Activated CD8-positive, alpha-beta memory T cell treated with anti-CD3 and anti-CD28 coated beads for 4 hours (primary cell): ENCODE measurements around the gene HPRT1.

Experiments used
- DNase-seq, 2 donors: peaks; one replicate each; pipeline ENCODE4 v3.0.0-alpha.2; 2020; ENCODE audit warnings: low read depth in 2 of 2

HPRT1 gene

GRCh38 chrX:134476284-134476683, 16.3 kb downstream of the HPRT1 start:
- DNase-seq = no peak

DNA sequence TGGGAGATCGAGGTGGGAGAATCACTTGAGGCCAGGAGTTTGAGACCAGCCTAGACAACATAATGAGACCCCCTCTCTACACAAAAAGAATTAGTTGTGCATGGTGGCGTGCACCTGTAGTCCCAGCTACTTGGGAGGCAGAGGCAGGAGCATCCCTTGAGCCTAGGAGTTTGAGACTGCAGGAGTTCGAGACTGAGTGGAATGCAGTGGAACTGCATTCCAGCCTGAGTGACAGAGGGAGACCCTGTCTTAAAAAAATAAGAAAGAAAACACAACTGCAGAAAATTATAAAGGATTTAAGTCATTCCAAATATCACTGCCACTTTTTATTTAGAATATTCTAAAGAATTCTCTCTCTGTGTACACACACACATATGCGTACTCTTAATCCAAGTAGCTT, 18.4 kb downstream of the HPRT1 start:
- no peak for DNase-seq

GRCh38 chrX:134480061-134480460, 20.1 kb downstream of the HPRT1 start:
- DNase-seq = no peak

- no peak for DNase-seq
These were observed 21.4 kb downstream of the HPRT1 start for GRCh38 chrX:134481339-134481738.

DNA sequence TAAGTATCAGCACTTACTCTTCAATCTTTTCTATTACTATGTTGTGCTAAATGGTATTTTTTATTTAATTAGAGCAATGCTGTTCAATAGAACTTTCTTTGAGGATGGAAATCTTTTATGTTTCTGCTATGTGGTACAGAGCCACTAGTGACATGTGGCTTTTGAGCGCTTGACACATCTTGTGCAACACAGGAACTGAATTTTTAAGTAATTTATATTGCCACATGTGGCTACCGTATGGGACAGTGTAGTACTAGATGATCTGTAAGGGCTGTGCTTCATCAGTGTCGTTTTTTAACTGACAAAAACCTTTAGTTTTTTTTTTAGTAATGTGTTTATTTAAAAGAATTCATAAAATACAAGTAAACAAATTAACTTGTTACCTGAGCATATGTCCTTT, 22.4 kb downstream of the HPRT1 start:
- no peak for DNase-seq

DNA sequence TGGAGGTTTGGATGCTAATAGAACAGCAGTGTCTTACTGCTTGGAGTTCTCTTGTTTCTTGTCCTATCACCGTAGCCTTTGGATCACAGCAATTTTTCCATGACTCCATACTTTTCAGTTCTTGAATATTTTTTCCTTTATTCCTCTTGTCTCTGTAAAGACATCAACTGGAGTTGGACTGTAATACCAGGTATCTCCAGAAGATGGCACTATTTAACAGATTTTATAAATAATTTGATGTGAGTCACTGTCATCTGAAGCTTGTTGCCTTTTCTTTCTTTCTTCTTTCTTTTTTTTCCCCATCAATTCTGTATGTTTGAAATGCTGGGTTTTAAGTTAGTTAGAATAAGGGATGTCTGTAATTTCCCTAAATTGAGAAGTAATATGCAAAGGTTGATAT, 24.1 kb downstream of the HPRT1 start:
- DNase-seq = no peak

- DNase-seq = no peak
These were observed 42.0 kb downstream of the HPRT1 start for GRCh38 chrX:134501941-134502340.

- no peak for DNase-seq
These were observed 42.7 kb downstream of the HPRT1 start for GRCh38 chrX:134502686-134503085.

DNA sequence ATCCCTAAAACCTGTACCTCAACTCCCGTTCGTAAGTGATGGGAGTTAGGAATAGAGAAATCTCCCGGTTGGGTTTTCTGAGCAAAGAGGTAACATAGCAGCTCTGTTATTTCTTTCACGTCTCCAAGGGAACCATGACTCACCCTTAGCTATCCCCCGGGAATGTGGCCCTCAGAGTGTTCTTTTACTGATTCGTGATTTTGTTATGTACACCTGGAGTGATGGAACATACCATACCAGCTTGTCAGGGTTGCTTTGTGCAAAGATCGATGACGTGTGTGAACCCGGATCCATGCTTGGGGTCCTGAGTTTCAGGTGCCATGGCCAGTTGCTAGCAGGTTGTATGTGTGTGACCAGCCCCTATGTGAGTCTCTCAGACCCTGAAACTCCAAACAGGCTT, 52.6 kb downstream of the HPRT1 start:
- DNase-seq = no peak

DNA sequence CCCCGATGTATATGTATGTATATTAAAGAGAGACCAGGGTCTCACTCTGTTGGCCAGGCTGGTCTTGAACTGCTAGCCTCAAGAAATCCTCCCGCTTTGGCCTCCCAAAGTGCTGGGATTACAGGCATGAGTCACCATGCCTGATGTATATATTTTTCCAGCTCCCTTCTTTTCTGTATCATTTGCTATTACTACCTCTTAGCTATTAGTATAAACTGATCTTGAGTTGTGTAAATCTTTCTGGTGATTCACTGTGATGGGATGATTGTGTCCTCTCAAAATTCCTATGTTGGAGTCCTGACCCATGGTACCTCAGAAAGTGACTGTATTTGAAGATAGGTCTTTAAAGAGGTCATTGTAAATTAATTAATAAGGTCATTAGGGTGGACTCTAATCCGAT, 53.1 kb downstream of the HPRT1 start:
- DNase-seq = no peak

DNA sequence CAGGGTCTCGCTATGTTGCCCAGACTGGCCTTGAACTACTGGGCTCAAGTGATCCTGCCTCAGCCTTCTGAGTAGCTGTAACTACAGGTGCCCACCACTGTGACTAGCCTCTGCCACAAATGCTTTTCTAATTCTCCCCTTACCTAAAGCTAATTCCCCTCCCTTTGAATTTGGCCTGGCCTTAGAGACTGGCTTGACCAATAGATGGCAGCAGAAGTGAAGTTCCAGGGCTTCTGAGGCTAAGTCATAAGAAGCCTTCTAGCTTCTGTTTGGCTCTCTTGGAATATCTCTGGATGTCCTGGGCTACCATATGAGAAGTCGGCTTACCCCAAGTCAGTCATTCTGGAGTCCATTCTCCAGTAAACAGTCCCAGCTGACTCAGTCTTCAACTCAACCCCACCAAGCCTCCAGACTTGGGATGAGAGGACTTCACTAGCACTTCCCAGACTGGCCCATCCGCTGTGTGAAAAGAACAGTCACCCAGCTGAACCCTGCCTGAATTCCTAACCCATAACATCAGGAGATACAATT, 61.0 kb downstream of the HPRT1 start:
- DNase-seq = no peak

GRCh38 chrX:134524181-134524580, 64.2 kb downstream of the HPRT1 start:
- no peak for DNase-seq

DNA sequence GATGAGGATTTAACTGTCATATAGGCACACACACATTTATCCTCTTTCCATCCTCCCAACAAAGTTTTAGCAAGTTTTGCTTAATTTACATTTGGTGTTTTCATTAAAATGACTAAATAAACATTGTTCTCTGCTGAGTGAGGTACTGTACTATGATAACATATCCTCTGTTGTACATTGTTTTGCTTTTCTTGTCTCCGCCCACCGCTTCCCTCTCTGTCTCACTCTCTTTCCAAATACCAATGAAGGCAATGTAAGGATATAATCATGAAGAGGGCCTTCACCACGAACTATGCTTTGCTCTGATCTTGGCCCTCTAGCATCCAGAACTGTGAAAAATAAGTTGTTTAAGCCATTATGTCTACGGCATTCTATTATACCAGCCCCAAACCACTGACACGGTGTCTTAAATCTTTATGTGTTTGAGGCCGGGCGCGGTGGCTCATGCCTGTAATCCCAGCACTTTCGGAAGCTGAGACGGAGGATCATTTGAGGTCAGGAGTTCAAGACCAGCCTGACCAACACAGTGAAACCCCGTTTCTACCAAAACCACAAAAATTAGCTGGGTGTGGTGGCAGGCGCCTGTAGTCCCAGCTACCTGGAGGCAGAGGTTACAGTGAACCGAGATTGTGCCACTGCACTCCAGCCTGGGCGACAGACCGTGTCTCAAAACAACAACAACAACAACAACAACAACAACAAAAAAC, 65.3 kb downstream of the HPRT1 start:
- no peak for DNase-seq

DNA sequence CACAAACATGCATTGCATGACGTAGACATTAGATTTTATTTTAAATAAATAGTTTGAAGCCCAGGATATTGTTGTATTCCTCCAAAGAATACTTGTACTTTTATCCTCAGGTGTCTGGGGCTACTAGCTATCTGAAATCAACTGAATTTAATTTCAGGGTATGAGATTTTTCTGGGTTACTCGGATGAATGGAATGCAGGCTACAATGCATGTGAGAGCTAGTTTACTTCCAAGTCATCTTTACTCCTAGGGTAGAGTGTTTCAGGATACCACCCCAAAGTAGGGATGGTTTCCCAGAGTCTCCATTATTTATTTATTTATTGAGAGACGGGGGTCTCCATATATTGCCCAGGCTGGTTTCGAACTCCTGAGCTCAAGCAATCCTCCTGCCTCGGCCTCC, 66.4 kb downstream of the HPRT1 start:
- no peak for DNase-seq

DNA sequence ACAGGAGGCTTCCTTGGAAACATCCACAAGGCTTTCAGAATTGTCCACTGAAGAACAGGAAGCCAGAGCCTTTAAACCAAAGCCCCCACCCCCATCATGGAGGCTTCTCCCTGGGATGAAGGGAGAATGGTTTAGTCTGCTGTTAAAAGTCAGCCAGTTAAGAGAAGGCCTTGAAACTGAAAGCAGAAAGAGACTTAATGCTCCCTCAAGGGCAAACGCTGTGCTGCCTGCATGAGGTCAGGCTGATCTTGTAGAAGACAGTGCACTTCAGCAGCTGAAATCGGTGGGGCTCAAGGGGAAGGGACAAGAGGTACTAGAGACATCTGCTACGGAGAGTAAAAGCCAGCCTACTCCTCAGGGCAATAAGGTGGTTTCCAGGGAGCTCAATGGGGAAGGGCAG, 69.0 kb downstream of the HPRT1 start:
- DNase-seq = no peak

GRCh38 chrX:134529481-134529880, 69.5 kb downstream of the HPRT1 start:
- DNase-seq = no peak

DNA sequence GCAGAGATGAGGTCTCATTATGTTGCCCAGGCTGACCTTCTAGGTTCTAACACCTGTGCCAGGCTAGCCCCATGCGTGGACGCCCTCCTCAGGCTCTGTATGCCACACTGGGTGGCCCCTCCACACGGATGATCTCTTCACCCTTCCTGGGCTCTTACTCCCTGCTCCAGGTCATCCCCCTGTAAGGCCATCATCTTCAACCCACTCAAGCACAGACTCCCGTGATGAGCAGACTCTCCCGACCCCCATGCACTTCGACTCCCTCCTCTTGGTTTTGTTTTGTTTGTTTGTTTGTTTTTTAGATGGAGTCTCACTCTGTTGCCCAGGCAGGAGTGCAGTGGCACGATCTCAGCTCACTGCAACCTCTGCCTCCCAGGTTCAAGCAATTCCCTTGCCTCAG, 70.9 kb downstream of the HPRT1 start:
- no peak for DNase-seq

DNA sequence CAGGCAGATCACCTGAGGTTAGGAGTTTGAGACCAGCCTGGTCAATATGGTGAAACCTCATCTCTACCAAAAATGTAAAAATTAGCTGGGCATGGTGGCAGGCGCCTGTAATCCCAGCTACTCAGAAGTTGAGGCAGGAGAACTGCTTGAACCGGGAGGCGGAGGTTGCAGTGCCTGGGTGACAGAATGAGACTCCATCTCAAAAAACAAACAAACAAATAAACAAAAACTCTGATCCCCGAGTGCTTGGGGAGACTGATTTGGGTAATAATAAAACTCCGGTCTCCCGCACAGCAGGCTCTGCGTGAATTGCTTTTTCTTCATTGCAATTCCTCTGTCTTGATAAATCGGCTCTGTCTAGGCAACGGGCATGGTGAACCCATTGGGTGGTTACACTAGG, 73.4 kb downstream of the HPRT1 start:
- no peak for DNase-seq

DNA sequence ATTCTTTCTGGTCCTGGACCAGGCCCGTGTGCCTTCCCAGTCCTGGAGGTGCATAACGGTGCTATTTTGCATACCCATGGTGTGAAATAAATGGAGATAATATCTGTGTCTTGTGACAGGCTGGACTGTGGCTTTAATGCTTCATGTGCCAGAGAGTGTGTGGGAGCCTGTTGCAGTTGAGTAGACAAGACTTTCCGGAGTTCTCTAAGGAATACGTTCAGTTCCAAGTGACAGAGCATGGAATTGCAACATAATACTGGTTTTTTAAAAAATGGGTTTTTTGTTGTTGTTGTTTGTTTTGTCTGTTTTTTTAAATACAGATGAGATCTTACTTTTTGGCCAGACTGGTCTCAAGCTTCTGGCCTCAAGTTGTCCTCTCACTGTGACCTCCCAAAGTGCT, 74.0 kb downstream of the HPRT1 start:
- DNase-seq = no peak

GRCh38 chrX:134537179-134537955, 77.4 kb downstream of the HPRT1 start:
- DNase-seq = no peak

- no peak for DNase-seq
These were observed 78.4 kb downstream of the HPRT1 start for GRCh38 chrX:134538316-134538715.

DNA sequence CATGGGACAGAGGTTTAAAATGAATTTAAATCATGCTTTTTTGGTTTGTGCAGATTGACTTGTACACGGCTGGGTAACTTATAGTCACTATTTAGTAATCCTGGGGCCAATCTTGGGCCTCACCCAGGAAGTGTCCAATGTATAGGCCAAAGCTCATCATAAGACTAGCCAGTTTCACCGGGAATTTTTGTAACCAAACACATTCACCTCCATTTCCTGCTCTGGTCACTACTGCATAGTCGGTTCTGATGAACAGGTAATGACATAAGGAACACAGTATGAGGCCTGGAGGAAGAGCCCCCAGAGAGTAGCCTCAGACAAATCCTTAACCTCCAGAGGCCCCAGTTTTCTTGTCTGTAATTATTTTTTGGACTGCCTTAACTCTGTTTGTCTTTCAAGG, 81.9 kb downstream of the HPRT1 start:
- DNase-seq = no peak

GRCh38 chrX:134542485-134542884, 82.5 kb downstream of the HPRT1 start:
- no peak for DNase-seq
